GM21528 (cell line): Measurements from ENCODE around the gene CCNI.

Source experiments
- ATAC-seq: cut with Tn5 transposase; IDR thresholded peaks from one replicate; pipeline ENCODE4 v1.9.1; 2021; ENCODE audit warnings: mild to moderate bottlenecking, moderate library complexity; ENCODE audit not compliant: unreplicated experiment, low FRiP score

CCNI gene

DNA sequence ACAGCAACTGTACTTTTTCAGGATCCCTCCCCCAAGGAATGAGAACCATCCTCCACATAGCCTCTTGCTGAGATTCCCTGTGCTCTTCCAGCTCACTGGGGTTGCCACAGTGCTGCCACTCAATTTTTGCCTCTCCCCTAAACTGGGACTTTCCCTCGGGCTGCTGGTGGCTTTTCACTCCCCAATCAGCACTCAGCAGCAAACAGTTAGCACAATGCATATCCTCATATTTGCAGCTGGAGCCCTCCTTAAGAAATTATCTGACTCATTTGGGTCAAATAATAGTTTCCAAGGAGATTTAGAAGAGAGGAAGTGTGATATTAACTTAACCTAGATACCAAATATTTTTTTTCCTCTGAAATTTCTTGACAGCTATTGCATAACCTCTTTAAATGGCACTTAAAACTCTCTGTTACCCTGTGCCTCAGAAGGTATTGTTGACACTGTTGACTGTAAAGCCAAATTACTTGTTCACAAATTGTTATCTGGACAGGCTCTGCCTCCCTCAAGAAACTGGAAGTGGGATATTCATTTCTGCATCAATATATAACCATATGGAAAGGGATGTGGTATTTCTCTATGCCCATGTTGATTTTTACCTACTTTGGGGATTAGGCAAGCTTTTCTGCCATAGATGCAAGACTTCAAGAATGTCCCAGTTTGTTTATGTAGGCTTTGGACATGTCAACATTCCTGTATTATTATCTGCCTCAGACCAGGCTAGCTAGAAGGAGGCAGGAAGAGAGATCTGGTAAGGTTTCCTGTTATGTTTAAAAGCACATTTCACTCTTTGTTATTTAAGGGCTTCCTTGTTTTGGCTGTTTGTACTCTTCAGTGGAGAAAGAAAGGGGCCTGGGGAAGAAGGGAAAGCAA lies 68.2 kb downstream of the CCNI start:
- ATAC-seq: peak; percentile 65

- no peak for ATAC-seq
Observed at GRCh38 chr4:77006753-77007353, 68.9 kb downstream of the CCNI start.

GRCh38 chr4:77003400-77003799 lies 72.4 kb downstream of the CCNI start:
- no peak for ATAC-seq

GRCh38 chr4:77002321-77003107 lies 73.3 kb downstream of the CCNI start:
- ATAC-seq: no peak

DNA sequence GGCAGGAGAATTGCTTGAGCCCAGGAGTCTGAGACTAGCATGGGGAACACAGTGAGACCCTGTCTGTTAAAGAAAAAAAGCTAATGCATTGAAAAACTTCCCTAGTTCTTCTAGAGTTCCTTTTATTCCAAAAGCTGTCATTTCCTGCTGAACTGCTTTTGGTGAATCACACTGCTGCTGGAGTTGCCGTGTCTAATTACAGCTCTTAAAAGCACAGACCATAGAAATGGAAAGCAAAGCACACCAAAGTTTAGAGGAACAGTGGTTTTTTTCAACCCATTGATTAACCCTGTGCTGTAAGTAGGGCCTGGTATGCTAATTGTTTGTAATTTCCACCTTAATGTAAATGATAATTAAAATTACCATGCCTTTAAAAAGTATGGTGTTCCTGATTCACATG lies 73.9 kb downstream of the CCNI start:
- ATAC-seq: no peak

DNA sequence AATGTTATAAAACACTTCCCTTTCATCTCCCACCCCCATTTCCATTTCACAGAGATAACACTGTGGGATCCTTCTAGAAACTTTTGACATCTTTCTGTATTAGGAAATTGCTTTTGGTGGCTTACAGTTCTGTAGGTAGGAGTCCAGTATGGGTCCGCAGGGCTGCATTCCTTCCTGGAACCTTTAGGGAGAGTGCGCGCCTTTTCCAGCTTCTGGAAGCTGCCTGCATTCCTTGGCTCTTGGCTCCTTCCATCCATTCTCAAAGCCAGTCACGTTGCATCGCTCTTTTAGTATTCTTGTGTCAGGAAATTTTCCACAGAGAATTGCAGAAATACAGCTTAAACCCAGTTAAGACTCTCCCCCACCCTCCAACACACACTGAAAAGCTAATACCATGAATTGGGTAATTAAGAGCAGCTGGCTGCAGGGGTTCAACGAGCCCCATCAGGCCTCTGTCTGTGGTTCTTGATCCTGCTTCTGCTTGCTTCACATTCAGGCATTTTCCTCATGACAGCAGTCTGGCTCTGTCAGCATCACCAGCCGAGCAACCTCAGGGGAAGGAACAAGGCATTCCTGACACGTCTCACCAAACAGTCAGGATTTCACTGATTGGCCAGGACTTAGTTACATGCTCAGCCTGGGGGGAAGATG lies 77.4 kb downstream of the CCNI start:
- no peak for ATAC-seq

- ATAC-seq: no peak
Observed at GRCh38 chr4:76997532-76997931, 78.3 kb downstream of the CCNI start.
